A549 (cell line): ENCODE data around the gene HDHD3. TPM values are rescaled to one million over a fixed set of nuclear protein-coding genes. Genes with fewer than 3 reads are reported as not detected.

Experiments used
- ATAC-seq, 2 experiments: fragments of 200-7000 bp in 1 of 2; fragments of >200 bp in 1 of 2; cut with Nextera tagmentation in 1 of 2; cut with Tn5 transposase in 1 of 2; 3 replicates each; pipeline versions ENCODE4 v1.8.0 to v1.9.1; 2018 to 2020; ENCODE audit warnings: mild to moderate bottlenecking in 1 of 2, moderate library complexity in 1 of 2
- CTCF ChIA-PET: fragments of 300-600 bp; sonication (Branson Sonifier 250); formaldehyde crosslinking; extraction: SDS; loops from one replicate; lab custom pipeline; 2021; ENCODE audit warnings: antibody characterized with exemption, inconsistent platforms; lab: Yijun Ruan, JAX
- POLR2A ChIA-PET: fragments of 350-600 bp; formaldehyde crosslinking; extraction: SDS; loops from one replicate; lab custom pipeline; 2021; ENCODE audit warnings: antibody characterized with exemption, inconsistent platforms; lab: Yijun Ruan, JAX
- DNase-seq, 2 experiments: peaks; one replicate each; pipeline versions ENCODE4 v3.0.0 to v3.0.0-alpha.2; 2011 to 2016; ENCODE audit warnings: low read depth in 1 of 2, low spot score in 1 of 2
- FAIRE-seq: peaks from 2 replicates; lab custom pipeline; 2011; peaks lifted over from hg19 to GRCh38; lab: Jason Lieb, UNC
- H3K27ac ChIP-seq, 2 experiments: fragments of >200 bp; sonication (Bioruptor Twin); formaldehyde crosslinking; 3 replicates each; pipeline ENCODE4 v1.5.1; 2016 to 2017
- H3K4me1 ChIP-seq: fragments of >200 bp; sonication (Bioruptor Twin); formaldehyde crosslinking; 3 replicates; pipeline ENCODE4 v1.6.1; 2016
- H3K4me2 ChIP-seq: fragments of >200 bp; sonication (Bioruptor Twin); formaldehyde crosslinking; 3 replicates; pipeline ENCODE4 v1.6.1; 2016
- H3K4me3 ChIP-seq: fragments of >200 bp; sonication (Bioruptor Twin); formaldehyde crosslinking; 3 replicates; pipeline ENCODE4 v1.5.1; 2016
- H3K9me3 ChIP-seq: fragments of >200 bp; sonication (Bioruptor Twin); formaldehyde crosslinking; 3 replicates; pipeline ENCODE4 v1.6.1; 2016
- BCL3 ChIP-seq: fragments of >200 bp; sonication (Bioruptor Twin); formaldehyde crosslinking; IDR thresholded peaks from 3 replicates; pipeline ENCODE4 v1.6.1; 2016
- EHF ChIP-seq: fragments of 250-450 bp; sonication (Bioruptor Pico); IDR thresholded peaks from 2 replicates; pipeline ENCODE4 v1.5.0; 2020; ENCODE audit warnings: mild to moderate bottlenecking
- EHMT2 ChIP-seq: fragments of 200-600 bp; sonication (generic); IDR thresholded peaks from 2 replicates; pipeline ENCODE4 v1.6.1; 2016; ENCODE audit warnings: antibody characterized with exemption, low read depth, mild to moderate bottlenecking, moderate library complexity
- FOSB ChIP-seq: fragments of 250-450 bp; sonication (Bioruptor Pico); IDR thresholded peaks from 2 replicates; pipeline ENCODE4 v1.5.0; 2020; ENCODE audit warnings: mild to moderate bottlenecking, moderate library complexity
- FOXS1 ChIP-seq: fragments of 250-450 bp; sonication (Bioruptor Pico); IDR thresholded peaks from 2 replicates; pipeline ENCODE4 v1.5.0; 2020; ENCODE audit warnings: mild to moderate bottlenecking, moderate library complexity
- HES2 ChIP-seq: fragments of >200 bp; sonication (Bioruptor Twin); formaldehyde crosslinking; IDR thresholded peaks from 2 replicates; pipeline ENCODE4 v1.6.1; 2016
- HOXA7 ChIP-seq: fragments of 250-450 bp; sonication (Bioruptor Pico); IDR thresholded peaks from 2 replicates; pipeline ENCODE4 v1.5.0; 2020; ENCODE audit warnings: mild to moderate bottlenecking, moderate library complexity
- HOXB13 ChIP-seq: fragments of 250-450 bp; sonication (Bioruptor Pico); IDR thresholded peaks from 2 replicates; pipeline ENCODE4 v1.5.0; 2020; ENCODE audit warnings: low read depth, mild to moderate bottlenecking, moderate library complexity
- HOXB5 ChIP-seq: fragments of 250-450 bp; sonication (Bioruptor Pico); IDR thresholded peaks from 2 replicates; pipeline ENCODE4 v1.5.0; 2020; ENCODE audit warnings: mild to moderate bottlenecking, moderate library complexity
- KDM5A ChIP-seq: fragments of 200-600 bp; sonication (generic); IDR thresholded peaks from 2 replicates; pipeline ENCODE4 v1.6.1; 2016; ENCODE audit warnings: antibody characterized with exemption, mild to moderate bottlenecking
- MAFK ChIP-seq: fragments of 450-650 bp; IDR thresholded peaks from 2 replicates; pipeline ENCODE4 v1.6.1; 2014; ENCODE audit not compliant: partially characterized antibody
- MAZ ChIP-seq: fragments of 150-350 bp; IDR thresholded peaks from 2 replicates; pipeline ENCODE4 v1.6.1; 2014; ENCODE audit warnings: antibody characterized with exemption, low read depth, low read length, borderline replicate concordance
- PHF8 ChIP-seq: fragments of 200-600 bp; sonication (generic); IDR thresholded peaks from 2 replicates; pipeline ENCODE4 v1.6.1; 2016; ENCODE audit warnings: low read depth, mild to moderate bottlenecking, antibody characterized with exemption, moderate library complexity, borderline replicate concordance
- POLR2A ChIP-seq: IDR thresholded peaks from 2 replicates; pipeline ENCODE4 v1.6.1; 2012; ENCODE audit warnings: mild to moderate bottlenecking, low read length
- SMC3 ChIP-seq: fragments of >200 bp; sonication (Bioruptor Twin); formaldehyde crosslinking; IDR thresholded peaks from 3 replicates; pipeline ENCODE4 v1.6.1; 2018; ENCODE audit warnings: inconsistent platforms
- ZSCAN20 ChIP-seq: fragments of 250-450 bp; sonication (Bioruptor Pico); IDR thresholded peaks from 2 replicates; pipeline ENCODE4 v1.8.0; 2022; ENCODE audit warnings: mild to moderate bottlenecking, moderate library complexity
- WGBS: methylation state at CpG from one replicate; pipeline ENCODE4 v1.1.6; 2017; ENCODE audit errors: missing lambda C conversion rate; 5-methylcytosine and 5-hydroxymethylcytosine counted together
- polyA plus RNA-seq, 4 experiments: library from polyadenylated mRNA; depleted of rRNA in 3 of 4; stranded (reverse); fragments of >200 nt; fragmentation: RNase III in 1 of 4; extraction: RNeasy Plus Mini Kit Qiagen cat#74134 plus additional on column Dnase treatment in 1 of 4; gene quantifications; 2 replicates in 3 of 4; 3 replicates in 1 of 4; pipeline ENCODE4 v1.2.3, GENCODE V29; 2011 to 2017
- TF ChIP-seq, protein P1 (sequence below): fragments of 250-450 bp; sonication (Bioruptor Pico); IDR thresholded peaks from 2 replicates; pipeline ENCODE4 v1.5.0; 2020; ENCODE audit warnings: low read depth, mild to moderate bottlenecking, moderate library complexity

Gene HDHD3
- polyA plus RNA-seq, 2 of the 4 experiments (the other 2 are of a cell fraction): 17.5 to 22.6 TPM

DNA sequence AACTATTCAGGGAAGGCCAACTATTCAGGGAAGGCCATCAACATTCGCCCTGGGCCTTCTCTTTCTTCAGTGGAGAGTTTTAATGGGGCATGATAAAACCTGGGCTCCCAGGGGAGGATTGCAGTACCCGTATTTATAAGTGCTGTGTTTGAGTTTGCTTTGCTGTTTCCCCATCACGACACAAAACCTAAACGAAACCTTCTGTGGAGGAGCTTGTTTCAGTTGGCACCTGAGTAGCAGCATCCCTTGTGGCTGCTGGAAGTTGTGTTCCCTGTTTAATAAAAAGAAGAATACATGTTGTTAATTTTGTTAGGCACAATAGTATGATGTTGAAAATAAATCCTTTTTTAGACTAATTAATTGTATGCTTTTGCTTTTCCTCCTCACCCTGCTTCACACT lies 45.0 kb downstream of the HDHD3 start (continued):
- no peak for TF ChIP-seq MAZ
- TF ChIP-seq PHF8: no peak
- TF ChIP-seq, all 56 proteins: peak for 0

DNA sequence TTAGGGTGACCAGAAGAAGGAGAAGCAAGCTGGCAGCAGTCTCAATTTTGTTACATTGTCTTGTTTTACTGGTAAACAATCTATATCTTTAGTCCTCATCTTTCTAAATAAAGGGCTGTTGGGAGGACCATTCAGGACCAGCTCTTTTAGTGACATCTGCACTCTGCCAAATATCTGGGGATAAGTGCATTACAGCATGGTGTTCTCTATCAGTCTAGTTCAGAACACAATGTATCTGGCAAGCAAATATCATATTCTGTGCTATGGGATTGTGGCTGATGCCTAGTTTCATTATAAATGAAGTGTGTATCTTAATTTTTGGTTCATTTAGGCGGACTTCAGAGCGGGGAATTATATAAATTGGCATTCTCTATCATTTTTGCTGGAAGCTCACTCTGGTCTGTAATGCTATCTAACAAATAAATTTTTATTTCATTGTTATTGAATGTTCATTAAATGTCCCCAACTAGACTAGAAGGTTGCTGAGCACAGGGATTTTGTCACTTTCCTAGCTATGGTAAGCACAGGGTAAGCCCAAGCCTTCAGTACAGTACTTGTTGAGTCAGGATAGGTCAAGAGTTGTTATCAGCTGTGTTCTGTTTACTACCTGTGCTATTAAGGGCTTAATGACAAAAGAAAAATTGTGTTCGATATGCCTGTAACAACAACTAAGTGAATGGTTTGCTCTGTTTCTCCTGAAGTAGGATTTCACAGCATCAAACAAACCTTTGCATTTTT lies 48.6 kb downstream of the HDHD3 start:
- Histone ChIP-seq H3K4me1 (no peaks in the 10 kb centered on the region), H3K4me3 (no peak overlapping the region)
- ATAC-seq: no peak
- POLR2A ChIA-PET: no interaction called here
- WGBS: 82% methylated on average over 3 of the region's 3 CpGs
- no peak for TF ChIP-seq HOXB13 (CRISPR knock-in tag)
- no peak for TF ChIP-seq HOXA7 (CRISPR knock-in tag)
- no peak for TF ChIP-seq ZSCAN20
- no peak for TF ChIP-seq EHMT2
- no peak for TF ChIP-seq BCL3
- TF ChIP-seq, all 56 proteins: peak for 0
- DNase-seq: no peak
- Histone ChIP-seq H3K27ac (no peak overlapping the region), H3K4me2 (no peak overlapping the region), H3K9me3 (no peaks in the 10 kb centered on the region)
- no peak for FAIRE-seq
- CTCF ChIA-PET: interaction anchor here (1.2 to 3.1 kb wide), 6 partner anchors 11 to 78 kb away, joined by 3 to 10 read pairs (median 5); partner anchors contain the start of gene ALAD

DNA sequence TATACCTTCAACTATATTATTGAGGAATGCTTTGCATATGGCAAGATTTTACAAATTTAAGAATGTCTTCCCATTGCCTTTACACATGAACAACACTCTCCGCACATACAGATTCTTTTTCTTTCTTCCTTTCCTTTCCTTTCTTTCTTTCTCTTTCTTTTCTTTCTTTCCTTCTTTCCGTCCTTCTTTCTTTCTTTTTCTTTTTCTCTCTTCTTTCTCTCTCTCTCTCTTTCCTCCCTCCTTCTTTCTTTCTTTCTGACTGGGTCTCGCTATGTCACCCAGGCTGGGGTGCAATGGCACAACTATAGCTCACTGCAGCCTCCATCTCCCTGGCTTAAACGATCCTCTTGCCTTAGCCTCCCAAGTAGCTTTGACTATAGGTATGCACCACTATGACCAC lies 50.6 kb downstream of the HDHD3 start:
- no peak overlapping the region for H3K4me2 ChIP-seq
- WGBS: 90% methylated on average over 4 of the region's 4 CpGs
- TF ChIP-seq MAZ: no peak
- no peak for TF ChIP-seq MAFK
- no peak for TF ChIP-seq EHMT2
- no peak for TF ChIP-seq POLR2A
- TF ChIP-seq SMC3: no peak
- no peak for TF ChIP-seq PHF8
- no peak for TF ChIP-seq KDM5A
- TF ChIP-seq HOXB5 (CRISPR knock-in tag): no peak
- no peak for TF ChIP-seq FOXS1 (CRISPR knock-in tag)
- TF ChIP-seq HES2: no peak
- TF ChIP-seq, protein P1, sequence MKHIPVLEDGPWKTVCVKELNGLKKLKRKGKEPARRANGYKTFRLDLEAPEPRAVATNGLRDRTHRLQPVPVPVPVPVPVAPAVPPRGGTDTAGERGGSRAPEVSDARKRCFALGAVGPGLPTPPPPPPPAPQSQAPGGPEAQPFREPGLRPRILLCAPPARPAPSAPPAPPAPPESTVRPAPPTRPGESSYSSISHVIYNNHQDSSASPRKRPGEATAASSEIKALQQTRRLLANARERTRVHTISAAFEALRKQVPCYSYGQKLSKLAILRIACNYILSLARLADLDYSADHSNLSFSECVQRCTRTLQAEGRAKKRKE: no peak
- no peak for TF ChIP-seq EHF (CRISPR knock-in tag)
- no peak for TF ChIP-seq FOSB
- no peak for TF ChIP-seq HOXA7 (CRISPR knock-in tag)
- TF ChIP-seq, all 56 proteins: peak for 0

More for the DNA sequence above, 50.6 kb downstream of the HDHD3 start:
- DNase-seq (no peak), ATAC-seq (no peak), FAIRE-seq (no peak)
- no peaks in the 10 kb centered on the region for H3K9me3 ChIP-seq
- ChIA-PET POLR2A (interaction anchor here (0.9 kb wide), 1 partner anchor 14 kb away, joined by 3 read pairs; the partner anchor contains the start of gene WDR31), CTCF (interaction anchor here (0.9 to 1.6 kb wide), 2 partner anchors 18 to 82 kb away, joined by 3 read pairs; no protein-coding TSS in a partner anchor)
- H3K4me1 ChIP-seq: no peaks in the 10 kb centered on the region
- no peak overlapping the region for H3K4me3 ChIP-seq
- no peak overlapping the region for H3K27ac ChIP-seq

Other genes with a start within 250 kb of the HDHD3 start
- gene SLC31A2, start 226.0 kb downstream of the HDHD3 start, polyA plus RNA-seq (2011; rRNA removed): 5.8 and 7.5 TPM in 2 replicates
- gene SLC31A2, start 226.0 kb downstream of the HDHD3 start, polyA plus RNA-seq (2017; fragmentation: RNase III; extraction: RNeasy Plus Mini Kit Qiagen cat#74134 plus additional on column Dnase treatment): 5.0 to 5.9 TPM (median 5.4 TPM) in 3 replicates
- 26.0 and 26.8 TPM in 2 replicates for gene FKBP15, start 155.7 kb downstream of the HDHD3 start, polyA plus RNA-seq (2011; rRNA removed)
- 14.0 to 14.2 TPM (median 14.1 TPM) in 3 replicates for gene FKBP15, start 155.7 kb downstream of the HDHD3 start, polyA plus RNA-seq (2017; fragmentation: RNase III; extraction: RNeasy Plus Mini Kit Qiagen cat#74134 plus additional on column Dnase treatment)
- gene SLC31A1, start 155.4 kb downstream of the HDHD3 start, polyA plus RNA-seq (2011; rRNA removed): 27.9 and 28.0 TPM in 2 replicates
- 21.6 to 24.2 TPM (median 22.7 TPM) in 3 replicates for gene SLC31A1, start 155.4 kb downstream of the HDHD3 start, polyA plus RNA-seq (2017; fragmentation: RNase III; extraction: RNeasy Plus Mini Kit Qiagen cat#74134 plus additional on column Dnase treatment)
- gene CDC26, start 101.4 kb downstream of the HDHD3 start, polyA plus RNA-seq (2011; rRNA removed): 60.4 and 80.7 TPM in 2 replicates
- 68.2 to 69.0 TPM (median 68.9 TPM) in 3 replicates for gene CDC26, start 101.4 kb downstream of the HDHD3 start, polyA plus RNA-seq (2017; fragmentation: RNase III; extraction: RNeasy Plus Mini Kit Qiagen cat#74134 plus additional on column Dnase treatment)
- gene PRPF4, start 101.3 kb downstream of the HDHD3 start, polyA plus RNA-seq (2011; rRNA removed): 61.5 and 62.1 TPM in 2 replicates
- 52.2 to 58.1 TPM (median 53.4 TPM) in 3 replicates for gene PRPF4, start 101.3 kb downstream of the HDHD3 start, polyA plus RNA-seq (2017; fragmentation: RNase III; extraction: RNeasy Plus Mini Kit Qiagen cat#74134 plus additional on column Dnase treatment)
- gene RNF183, start 73.6 kb downstream of the HDHD3 start, polyA plus RNA-seq (2011; rRNA removed): 0.13 and 0.15 TPM in 2 replicates
- gene RNF183, start 73.6 kb downstream of the HDHD3 start, polyA plus RNA-seq (2017; fragmentation: RNase III; extraction: RNeasy Plus Mini Kit Qiagen cat#74134 plus additional on column Dnase treatment): not detected in 3 replicates
- gene WDR31, start 36.7 kb downstream of the HDHD3 start, polyA plus RNA-seq (2011; rRNA removed): 2.9 and 3.7 TPM in 2 replicates
- gene WDR31, start 36.7 kb downstream of the HDHD3 start, polyA plus RNA-seq (2017; fragmentation: RNase III; extraction: RNeasy Plus Mini Kit Qiagen cat#74134 plus additional on column Dnase treatment): 1.9 to 2.1 TPM (median 1.9 TPM) in 3 replicates
- gene BSPRY, start 27.4 kb downstream of the HDHD3 start, polyA plus RNA-seq (2011; rRNA removed): 0.06 and 0.07 TPM in 2 replicates
- gene BSPRY, start 27.4 kb downstream of the HDHD3 start, polyA plus RNA-seq (2017; fragmentation: RNase III; extraction: RNeasy Plus Mini Kit Qiagen cat#74134 plus additional on column Dnase treatment): 0.04 to 0.05 TPM in 2 of 3 replicates, not detected in the other
- gene ALAD, start 24.3 kb upstream of the HDHD3 start, polyA plus RNA-seq (2011; rRNA removed): 5.7 and 9.5 TPM in 2 replicates
- 15.6 to 19.6 TPM (median 18.5 TPM) in 3 replicates for gene ALAD, start 24.3 kb upstream of the HDHD3 start, polyA plus RNA-seq (2017; fragmentation: RNase III; extraction: RNeasy Plus Mini Kit Qiagen cat#74134 plus additional on column Dnase treatment)
- gene POLE3, start 33.7 kb upstream of the HDHD3 start, polyA plus RNA-seq (2011; rRNA removed): 129 and 143 TPM in 2 replicates
- 92.2 to 99.8 TPM (median 95.9 TPM) in 3 replicates for gene POLE3, start 33.7 kb upstream of the HDHD3 start, polyA plus RNA-seq (2017; fragmentation: RNase III; extraction: RNeasy Plus Mini Kit Qiagen cat#74134 plus additional on column Dnase treatment)
- 0.89 and 1.0 TPM in 2 replicates for gene C9orf43, start 33.8 kb upstream of the HDHD3 start, polyA plus RNA-seq (2011; rRNA removed)
- gene C9orf43, start 33.8 kb upstream of the HDHD3 start, polyA plus RNA-seq (2017; fragmentation: RNase III; extraction: RNeasy Plus Mini Kit Qiagen cat#74134 plus additional on column Dnase treatment): 0.50 to 1.1 TPM (median 0.85 TPM) in 3 replicates
- 19.6 and 21.5 TPM in 2 replicates for gene RGS3, start 86.7 kb upstream of the HDHD3 start, polyA plus RNA-seq (2011; rRNA removed)
- gene RGS3, start 86.7 kb upstream of the HDHD3 start, polyA plus RNA-seq (2017; fragmentation: RNase III; extraction: RNeasy Plus Mini Kit Qiagen cat#74134 plus additional on column Dnase treatment): 17.1 to 22.9 TPM (median 20.8 TPM) in 3 replicates